Choroid plexus epithelial cell (primary cell): Measurements from ENCODE around the gene IKZF2.

Experiments
- DNase-seq: peaks from one replicate; pipeline ENCODE4 v3.0.0-alpha.2; 2010; ENCODE audit warnings: low read depth
- H3K4me3 ChIP-seq: 2 replicates; pipeline ENCODE4 v1.5.1; 2011; ENCODE audit warnings: low read depth, mild to moderate bottlenecking, control low read depth, low read length, moderate library complexity
- TF ChIP-seq, protein P1 (sequence below): conservative IDR thresholded peaks from 2 replicates; pipeline ENCODE4 v1.5.1; 2011; ENCODE audit warnings: low read depth, mild to moderate bottlenecking, control low read depth, inconsistent platforms, low read length, moderate library complexity

The IKZF2 gene

DNA sequence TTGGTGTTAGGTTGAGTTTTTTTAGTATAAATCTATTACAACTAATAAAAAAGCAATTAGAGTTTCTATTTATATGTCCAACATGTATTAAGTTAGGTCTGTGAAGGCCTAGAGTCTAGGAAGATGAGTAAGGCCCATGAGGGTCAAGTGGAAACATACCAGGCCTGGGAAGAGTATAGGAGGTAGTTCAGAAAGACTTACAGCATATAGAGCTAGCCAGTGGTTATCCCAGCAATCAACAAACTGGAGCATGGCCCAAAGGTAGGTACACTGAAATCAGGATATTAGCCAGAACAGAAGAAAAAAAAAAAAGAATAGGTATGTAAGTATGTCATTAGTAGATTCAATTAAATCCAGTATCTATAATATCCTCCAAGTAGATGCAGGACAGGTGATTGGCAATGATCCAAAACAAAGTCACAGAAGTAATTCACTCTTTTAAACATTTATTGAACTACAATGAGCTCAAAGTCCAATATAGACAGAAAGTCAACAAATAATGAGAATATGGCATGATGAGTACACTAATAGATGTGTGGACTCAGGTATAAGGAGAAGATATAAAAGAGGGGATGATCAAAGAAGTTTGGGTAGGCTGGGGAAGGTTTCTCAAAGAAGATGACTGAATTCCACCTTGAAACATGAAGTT is 70.3 kb downstream of the IKZF2 start:
- TF ChIP-seq, protein P1, sequence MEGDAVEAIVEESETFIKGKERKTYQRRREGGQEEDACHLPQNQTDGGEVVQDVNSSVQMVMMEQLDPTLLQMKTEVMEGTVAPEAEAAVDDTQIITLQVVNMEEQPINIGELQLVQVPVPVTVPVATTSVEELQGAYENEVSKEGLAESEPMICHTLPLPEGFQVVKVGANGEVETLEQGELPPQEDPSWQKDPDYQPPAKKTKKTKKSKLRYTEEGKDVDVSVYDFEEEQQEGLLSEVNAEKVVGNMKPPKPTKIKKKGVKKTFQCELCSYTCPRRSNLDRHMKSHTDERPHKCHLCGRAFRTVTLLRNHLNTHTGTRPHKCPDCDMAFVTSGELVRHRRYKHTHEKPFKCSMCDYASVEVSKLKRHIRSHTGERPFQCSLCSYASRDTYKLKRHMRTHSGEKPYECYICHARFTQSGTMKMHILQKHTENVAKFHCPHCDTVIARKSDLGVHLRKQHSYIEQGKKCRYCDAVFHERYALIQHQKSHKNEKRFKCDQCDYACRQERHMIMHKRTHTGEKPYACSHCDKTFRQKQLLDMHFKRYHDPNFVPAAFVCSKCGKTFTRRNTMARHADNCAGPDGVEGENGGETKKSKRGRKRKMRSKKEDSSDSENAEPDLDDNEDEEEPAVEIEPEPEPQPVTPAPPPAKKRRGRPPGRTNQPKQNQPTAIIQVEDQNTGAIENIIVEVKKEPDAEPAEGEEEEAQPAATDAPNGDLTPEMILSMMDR: no peak
- DNase-seq: no peak
- H3K4me3 ChIP-seq: no peak overlapping the region

DNA sequence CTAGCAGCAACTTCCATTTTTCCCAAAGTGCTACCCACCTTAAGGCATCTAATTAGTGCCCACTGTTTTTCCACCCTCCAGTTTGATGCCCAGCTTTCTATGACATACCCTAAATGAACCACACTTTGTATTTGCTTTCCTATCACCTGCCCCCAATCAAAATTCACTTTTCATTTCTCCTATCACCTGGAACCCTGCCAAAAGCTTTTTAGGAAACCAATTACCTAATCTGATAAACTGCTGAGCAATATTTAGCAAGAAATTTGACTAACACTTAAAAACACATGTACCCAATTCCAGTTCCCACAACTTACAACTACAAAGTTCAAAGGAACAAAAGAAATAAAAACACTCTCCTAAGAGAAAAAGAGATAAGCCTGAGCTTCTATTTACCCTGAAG is 71.7 kb downstream of the IKZF2 start:
- DNase-seq: no peak
- TF ChIP-seq, protein P1: no peak

DNA sequence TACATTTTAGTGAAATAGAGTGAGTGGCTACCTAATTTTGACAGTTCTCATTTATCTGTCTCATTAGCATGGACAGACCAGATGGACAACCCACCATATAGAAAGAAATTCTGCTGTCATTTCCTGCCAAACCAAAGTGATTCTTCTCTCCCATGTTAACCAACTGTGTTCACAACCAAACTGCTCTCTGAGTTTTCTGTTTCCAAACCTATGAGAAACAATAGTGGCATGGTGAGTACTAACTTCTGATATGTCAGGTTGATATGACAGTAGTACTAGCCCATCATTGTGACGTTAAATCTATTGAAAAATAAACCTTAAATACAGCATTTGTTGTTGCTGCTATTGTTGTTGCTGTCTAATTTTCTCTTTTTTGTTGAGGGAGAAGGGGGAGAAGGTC is 72.7 kb downstream of the IKZF2 start:
- TF ChIP-seq, protein P1: no peak
- H3K4me3 ChIP-seq: no peak overlapping the region
- no peak for DNase-seq

More for the DNA sequence above, 71.7 kb downstream of the IKZF2 start:
- no peak overlapping the region for H3K4me3 ChIP-seq

DNA sequence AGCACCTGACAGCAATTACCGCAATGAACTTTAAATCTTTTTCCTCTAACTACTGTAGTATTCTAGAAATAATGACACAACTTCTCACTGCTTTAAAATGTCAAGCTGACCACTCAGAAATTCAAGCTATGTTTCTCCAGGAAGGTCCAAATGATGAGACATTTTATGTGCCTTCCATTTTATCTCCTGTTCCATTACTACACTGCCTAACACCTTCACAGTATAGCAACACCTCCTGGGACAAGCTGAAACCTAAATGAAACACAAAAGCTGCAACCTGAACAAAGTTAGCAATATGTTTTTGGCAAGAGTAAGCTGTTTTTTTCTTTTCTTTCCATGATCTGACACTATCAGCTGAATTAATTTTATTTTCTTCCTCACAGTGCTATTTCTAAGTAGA is 81.9 kb downstream of the IKZF2 start:
- H3K4me3 ChIP-seq: no peak overlapping the region
- TF ChIP-seq, protein P1: no peak
- no peak for DNase-seq

- H3K4me3 ChIP-seq: no peak overlapping the region
- peak; percentile 43 for DNase-seq
- TF ChIP-seq, protein P1: no peak
These were observed 82.6 kb downstream of the IKZF2 start for GRCh38 chr2:213068676-213069359.

DNA sequence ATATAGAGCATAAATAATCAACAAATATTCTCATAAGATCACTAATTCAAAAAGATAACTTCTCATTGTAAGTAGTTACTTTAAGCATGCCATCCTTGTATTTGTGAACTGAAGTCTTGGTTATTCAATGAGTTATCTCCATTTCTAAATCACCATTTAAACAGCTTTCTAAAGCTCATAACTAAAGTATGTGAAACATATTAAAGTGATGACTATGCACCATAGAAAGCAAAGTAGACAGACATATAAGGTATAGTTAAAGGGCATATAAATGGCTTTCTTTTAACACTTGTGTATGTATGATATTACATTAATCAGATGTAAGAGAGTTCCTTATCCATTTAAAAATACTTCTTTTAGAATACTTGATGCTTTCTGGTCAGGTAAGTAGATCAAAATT is 83.5 kb downstream of the IKZF2 start:
- H3K4me3 ChIP-seq: no peak overlapping the region
- DNase-seq: no peak
- TF ChIP-seq, protein P1: no peak

- DNase-seq: no peak
- H3K4me3 ChIP-seq: no peak overlapping the region
- TF ChIP-seq, protein P1: no peak
These were observed 85.0 kb downstream of the IKZF2 start for GRCh38 chr2:213066443-213066743.
